ENCODE data around the gene RASGRP1. TPM values are rescaled to one million over a fixed set of nuclear protein-coding genes. Genes with fewer than 3 reads are reported as not detected.

Gene RASGRP1
- total RNA-seq = 1 to 10 TPM in 3 of 4 donors, under 1 TPM in 1; 0.79 to 6.2 (median 1.9) TPM

DNA sequence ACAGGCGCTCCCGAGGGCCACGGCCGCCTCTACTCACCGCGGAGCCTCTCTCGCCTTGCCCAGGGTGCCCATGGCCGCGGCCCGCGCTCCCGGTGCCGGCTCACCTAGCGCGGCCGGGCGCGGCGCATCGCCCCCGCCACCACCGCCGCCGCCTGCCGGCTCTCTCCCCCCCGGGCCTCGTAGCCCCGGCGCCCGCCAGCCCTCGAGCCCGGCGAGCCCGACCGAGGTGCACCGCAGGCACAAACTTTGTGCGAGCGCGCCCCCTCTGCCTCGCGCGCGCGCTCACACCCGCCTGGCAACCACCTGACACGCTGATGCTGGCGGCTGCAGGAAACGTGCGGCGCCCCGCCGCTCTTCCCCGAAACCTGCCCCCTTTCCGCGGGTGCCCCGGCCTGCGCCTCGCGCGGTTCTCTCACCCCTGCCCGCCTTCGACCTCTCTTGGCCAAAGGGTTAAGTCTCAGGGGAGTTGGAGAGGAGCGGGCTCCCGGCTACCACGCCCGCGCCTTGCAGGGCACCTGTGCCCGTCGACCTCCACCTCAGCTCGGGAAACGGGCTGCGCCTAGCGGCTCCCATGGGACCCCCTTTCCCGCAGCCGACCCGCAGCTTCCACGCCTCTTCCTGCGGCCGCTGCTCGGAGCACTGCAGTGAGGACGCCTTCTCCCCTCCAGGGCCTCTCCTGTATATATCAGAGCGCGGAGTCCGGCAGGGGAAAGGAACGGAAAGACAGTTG, at the start of gene RASGRP1:
TSS of gene RASGRP1 (minus strand) at position 258 of the 730 bp plus-strand sequence. CDS start at position 72, 186 bp downstream.
- DNase-seq (ENCODE audit: low spot score) = no peak
- TF ChIP-seq, protein P1, sequence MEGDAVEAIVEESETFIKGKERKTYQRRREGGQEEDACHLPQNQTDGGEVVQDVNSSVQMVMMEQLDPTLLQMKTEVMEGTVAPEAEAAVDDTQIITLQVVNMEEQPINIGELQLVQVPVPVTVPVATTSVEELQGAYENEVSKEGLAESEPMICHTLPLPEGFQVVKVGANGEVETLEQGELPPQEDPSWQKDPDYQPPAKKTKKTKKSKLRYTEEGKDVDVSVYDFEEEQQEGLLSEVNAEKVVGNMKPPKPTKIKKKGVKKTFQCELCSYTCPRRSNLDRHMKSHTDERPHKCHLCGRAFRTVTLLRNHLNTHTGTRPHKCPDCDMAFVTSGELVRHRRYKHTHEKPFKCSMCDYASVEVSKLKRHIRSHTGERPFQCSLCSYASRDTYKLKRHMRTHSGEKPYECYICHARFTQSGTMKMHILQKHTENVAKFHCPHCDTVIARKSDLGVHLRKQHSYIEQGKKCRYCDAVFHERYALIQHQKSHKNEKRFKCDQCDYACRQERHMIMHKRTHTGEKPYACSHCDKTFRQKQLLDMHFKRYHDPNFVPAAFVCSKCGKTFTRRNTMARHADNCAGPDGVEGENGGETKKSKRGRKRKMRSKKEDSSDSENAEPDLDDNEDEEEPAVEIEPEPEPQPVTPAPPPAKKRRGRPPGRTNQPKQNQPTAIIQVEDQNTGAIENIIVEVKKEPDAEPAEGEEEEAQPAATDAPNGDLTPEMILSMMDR (IDR thresholded peaks at IDR 0.05) = no peak
- ATAC-seq (ENCODE audit: low FRiP score) = peak; percentile 85

DNA sequence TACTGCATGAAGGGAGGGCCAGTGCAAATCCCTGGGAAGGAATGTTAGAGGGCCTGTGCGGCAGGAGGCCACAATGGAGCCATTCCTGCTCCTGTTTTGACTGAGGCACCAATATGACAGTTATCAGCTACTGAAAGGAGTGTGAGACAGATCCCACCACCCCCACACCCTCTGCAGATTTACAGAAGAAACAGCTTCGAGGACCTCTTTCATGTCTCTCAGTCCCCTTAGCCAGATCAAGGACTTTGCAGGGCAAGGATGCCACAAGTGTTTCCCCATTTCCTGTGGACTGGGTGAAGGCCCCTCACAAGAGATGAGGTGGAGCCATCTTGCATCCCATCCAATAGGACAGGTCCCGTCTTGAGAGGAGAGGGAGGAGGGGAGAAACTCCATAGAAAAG, 48.5 kb upstream of the RASGRP1 start:
- ATAC-seq (ENCODE audit: low FRiP score) (no peak), DNase-seq (ENCODE audit: low spot score) (no peak)
- TF ChIP-seq, protein P1 (IDR thresholded peaks at IDR 0.05) = no peak

- no peak for DNase-seq (ENCODE audit: low spot score)
- TF ChIP-seq, protein P1 (IDR thresholded peaks at IDR 0.05) = no peak
- ATAC-seq (ENCODE audit: low FRiP score) = no peak
These were observed 47.7 kb upstream of the RASGRP1 start for GRCh38 chr15:38612159-38612863.

DNA sequence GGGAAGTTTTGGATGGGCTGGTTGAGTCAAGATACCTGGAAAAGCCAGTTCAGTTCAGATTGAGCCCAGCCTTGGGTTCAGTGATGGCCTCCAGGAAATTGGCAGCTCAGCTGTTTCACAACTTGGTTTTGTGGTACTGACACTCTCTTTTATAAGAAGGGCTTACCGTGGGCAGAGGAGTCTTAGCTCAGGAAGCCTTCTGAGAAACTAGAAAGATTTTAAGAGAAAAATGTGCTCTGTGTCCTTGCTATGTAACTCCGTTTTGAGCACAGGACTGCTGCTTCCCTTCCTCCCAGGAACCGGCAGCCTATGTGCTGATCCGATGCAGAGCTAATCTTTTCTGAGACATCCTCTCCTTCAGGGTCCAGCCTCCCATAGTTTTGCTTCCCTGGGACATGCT, 46.6 kb upstream of the RASGRP1 start:
- no peak for ATAC-seq (ENCODE audit: low FRiP score)
- TF ChIP-seq, protein P1 (IDR thresholded peaks at IDR 0.05) = no peak
- no peak for DNase-seq (ENCODE audit: low spot score)

DNA sequence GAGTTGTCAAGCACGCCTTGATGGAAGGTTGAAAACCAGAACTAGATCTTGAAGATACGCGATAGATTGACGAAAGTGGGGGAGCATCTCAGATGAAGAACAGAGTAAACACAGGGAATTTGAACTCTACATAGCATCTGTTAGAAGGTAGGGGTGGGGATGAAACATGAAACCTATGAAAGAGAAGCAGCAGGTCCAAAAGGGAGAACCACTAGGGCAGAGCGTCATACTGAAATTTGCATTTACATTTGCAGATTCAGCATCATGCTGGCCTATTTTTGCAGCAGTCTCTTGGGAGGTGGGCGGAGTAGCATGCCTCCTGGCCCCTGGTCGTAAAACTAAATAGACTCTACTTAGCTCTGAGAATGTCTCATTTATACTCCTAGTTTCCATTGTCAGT, 46.1 kb upstream of the RASGRP1 start:
- TF ChIP-seq, protein P1 (IDR thresholded peaks at IDR 0.05) = no peak
- ATAC-seq (ENCODE audit: low FRiP score) (no peak), DNase-seq (ENCODE audit: low spot score) (no peak)

- TF ChIP-seq, protein P1 (IDR thresholded peaks at IDR 0.05) = no peak
- ATAC-seq (ENCODE audit: low FRiP score) (peak; percentile 42), DNase-seq (ENCODE audit: low spot score) (no peak)
These were observed 44.6 kb upstream of the RASGRP1 start for GRCh38 chr15:38609097-38609738.
